Astrocyte (in vitro differentiated cells and primary cell): ENCODE measurements around the gene MAP6.

Experiments
- EZH2 ChIP-seq: IDR thresholded peaks from 2 replicates; pipeline ENCODE4 v1.6.1; 2012; ENCODE audit warnings: mild to moderate bottlenecking, low read length, inconsistent platforms; ENCODE audit not compliant: insufficient read depth
- TF ChIP-seq, protein P1 (sequence below): IDR thresholded peaks from 2 replicates; pipeline ENCODE4 v1.5.1; 2011; ENCODE audit warnings: low read depth, mild to moderate bottlenecking, inconsistent platforms, low read length, moderate library complexity; ENCODE audit not compliant: insufficient read depth

DNA sequence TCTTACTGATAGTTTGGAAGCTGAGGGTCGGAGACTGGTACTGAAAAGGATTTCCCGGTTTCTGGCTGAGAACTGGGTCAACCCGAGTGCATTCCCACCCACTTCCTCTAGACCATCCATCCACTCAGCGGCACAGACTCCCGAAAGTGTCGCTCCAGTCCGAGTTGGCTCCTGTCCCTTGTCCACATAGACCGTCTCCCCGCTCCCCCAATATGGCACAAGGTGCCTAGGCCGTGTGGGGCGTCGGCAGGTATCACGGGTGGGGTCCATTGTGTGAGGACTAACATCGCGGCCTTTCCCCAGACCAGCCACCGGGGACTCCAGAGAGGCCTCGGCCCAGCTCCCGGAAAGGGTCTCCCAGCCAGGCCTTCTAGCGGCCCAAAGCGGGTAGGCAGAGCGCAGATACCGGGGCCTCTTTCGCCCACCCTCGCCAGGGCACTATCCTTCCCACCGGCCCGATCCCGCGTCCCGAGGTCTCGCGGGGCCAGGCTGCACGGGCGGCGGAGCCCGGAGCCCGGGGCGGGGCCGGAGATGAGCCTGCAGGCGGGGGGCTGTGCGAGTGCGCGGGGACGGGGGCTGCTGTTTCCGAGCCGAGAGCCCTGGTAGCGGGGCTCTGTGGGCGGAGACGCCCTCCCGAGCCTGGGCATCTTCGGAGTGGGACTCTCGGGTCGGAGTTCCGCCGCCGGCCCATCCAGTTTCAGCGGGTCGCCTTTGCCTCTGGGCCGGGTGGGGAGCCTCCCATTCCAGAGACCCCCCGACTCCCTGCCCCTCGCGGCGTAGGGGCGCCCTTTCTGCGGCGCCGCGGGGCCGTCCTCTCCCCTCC lies 85.7 kb downstream of the MAP6 start:
- TF ChIP-seq, protein P1, sequence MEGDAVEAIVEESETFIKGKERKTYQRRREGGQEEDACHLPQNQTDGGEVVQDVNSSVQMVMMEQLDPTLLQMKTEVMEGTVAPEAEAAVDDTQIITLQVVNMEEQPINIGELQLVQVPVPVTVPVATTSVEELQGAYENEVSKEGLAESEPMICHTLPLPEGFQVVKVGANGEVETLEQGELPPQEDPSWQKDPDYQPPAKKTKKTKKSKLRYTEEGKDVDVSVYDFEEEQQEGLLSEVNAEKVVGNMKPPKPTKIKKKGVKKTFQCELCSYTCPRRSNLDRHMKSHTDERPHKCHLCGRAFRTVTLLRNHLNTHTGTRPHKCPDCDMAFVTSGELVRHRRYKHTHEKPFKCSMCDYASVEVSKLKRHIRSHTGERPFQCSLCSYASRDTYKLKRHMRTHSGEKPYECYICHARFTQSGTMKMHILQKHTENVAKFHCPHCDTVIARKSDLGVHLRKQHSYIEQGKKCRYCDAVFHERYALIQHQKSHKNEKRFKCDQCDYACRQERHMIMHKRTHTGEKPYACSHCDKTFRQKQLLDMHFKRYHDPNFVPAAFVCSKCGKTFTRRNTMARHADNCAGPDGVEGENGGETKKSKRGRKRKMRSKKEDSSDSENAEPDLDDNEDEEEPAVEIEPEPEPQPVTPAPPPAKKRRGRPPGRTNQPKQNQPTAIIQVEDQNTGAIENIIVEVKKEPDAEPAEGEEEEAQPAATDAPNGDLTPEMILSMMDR: no peak
- no peak for TF ChIP-seq EZH2
